Suppressor macrophage treated with lipopolysaccharide for 1 hour (primary cell): Measurements from ENCODE around the gene ADGRB2.
A peak's percentile ranks its signal among the peaks of the same experiment; 100 is the strongest.

Source experiments
- DNase-seq, 3 donors: peaks; one replicate each; pipeline ENCODE4 v3.0.0-alpha.2; 2020 to 2022

ADGRB2 gene

GRCh38 chr1:31699341-31699891, 64.7 kb downstream of the ADGRB2 start:
- no peak for DNase-seq

DNA sequence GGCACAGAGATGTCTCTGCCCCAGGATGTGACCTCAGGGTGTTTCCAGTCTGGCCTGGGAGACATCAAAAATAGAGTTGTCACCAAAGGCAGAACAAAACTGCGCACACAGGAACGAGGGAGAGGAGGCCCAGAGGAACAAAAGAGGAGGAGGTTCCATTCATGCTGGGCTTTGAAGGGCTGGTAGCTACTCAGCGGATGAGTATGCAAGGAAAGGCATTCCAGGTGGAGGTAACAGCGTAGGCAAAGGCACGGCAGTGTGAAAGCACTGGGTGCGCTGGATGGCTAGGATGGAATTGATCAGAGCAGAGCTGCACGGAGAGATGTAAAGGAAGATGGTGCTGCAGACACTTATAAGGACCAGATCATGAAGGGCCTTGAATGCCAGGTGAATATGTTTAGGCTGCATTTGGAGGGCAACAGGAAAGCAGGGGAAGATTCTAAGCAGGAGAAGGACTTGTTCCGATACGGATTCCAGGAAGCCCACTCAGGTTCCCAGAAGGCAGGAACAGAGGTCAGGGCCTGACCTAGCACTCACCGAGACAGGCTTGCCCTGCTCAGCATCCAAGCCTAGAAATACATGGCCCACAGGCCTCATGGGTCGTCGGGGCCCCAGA, 66.7 kb downstream of the ADGRB2 start:
- no peak for DNase-seq

DNA sequence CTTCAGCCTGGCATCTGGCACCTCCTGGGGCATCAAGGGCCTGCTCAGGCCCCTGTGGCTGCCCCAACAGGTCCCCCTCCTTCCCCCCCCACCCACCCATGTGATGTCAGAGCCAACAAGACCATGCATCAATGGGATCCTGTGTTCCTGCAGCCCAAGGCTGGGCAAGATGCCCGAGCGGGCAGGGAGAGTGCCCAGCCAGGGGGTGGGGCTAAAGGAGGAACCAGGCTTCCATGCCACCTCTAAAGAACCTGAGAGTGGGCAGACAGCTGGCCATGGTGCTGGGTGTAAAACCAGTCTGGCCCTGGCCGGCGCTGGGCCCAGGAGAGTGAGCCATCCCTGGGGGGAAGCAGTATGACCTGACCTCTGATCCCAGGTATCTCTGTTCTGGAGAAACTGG, 67.9 kb downstream of the ADGRB2 start:
- DNase-seq, result no peak

- DNase-seq, result no peak
Measured at GRCh38 chr1:31695327-31695726, 68.8 kb downstream of the ADGRB2 start.

DNA sequence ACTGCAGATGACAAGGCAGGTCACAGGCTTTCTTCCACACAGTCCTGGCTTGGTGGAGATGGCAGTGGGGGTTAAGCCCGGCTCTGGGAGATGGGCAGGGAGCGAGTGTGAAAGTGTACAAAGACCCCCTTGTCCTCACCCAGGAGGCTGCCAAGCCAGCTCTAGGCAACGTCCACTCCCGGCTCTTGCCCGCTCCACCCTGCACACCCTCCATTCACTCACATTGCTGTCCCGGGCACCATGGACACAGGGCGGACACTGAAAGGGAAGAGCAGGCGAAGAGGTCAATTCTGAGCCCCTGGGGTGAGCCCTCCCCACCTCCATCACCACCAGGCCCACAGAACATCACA, 69.2 kb downstream of the ADGRB2 start:
- no peak for DNase-seq

DNA sequence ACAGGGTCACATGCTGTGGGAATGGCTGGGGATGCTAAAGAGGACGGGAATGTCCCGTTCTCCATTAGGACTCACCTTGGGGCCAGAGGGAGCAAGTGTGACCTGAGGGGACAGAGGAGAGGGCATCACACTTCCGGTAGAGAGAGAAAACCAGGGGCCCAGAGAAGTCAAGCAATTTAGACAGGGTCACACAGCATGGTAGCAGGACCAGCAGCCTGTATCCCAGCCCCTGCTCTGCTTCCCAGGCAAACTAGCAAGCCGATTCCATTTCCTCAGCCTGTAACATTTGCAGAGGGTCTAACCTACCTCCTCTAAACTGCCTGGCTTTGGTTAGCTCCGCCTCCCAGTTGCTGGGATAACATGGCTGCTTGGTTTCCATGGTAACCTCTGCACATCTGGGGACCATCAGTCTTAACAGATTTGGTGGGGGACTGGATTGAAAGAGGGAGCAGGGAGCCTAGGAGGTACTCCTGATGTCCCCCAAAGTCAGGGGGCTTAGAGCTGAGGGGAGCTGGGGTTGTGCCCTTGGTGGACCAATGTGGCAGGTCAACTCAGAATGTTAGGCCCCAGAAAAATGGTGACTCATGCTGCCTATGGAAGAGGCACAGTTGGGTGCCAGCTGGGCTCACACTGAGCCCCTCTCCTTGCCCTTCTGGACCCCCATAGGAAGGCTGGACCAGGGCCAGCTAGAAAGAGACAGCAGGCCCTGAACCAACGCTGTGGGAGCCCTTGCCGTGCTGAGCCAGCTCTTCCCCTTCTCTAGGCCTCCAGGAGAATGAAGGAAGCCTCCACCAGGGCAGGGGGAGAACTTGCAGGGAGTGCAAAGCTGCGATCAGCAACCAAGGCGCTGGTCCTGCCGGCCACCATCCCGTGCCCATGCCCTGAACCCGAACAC, 69.8 kb downstream of the ADGRB2 start:
- DNase-seq, result no peak

DNA sequence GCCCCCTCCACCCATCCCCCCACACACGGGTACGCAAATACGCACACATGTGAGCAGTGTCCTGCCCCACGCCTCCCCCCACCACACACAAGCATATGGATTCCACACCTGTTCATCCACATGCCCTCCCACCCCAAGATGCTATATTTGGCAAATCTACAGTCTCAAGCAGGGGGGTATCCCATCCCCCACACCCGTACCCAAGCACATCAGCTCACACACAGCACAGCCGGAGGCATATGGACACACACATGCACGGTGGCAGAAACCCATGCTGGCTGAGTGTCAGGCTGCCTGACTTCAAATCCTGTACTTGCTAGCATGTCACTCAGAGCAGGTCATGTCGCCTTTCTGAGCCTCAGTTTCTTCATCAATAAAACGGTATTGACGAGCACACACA, 70.9 kb downstream of the ADGRB2 start:
- no peak for DNase-seq

GRCh38 chr1:31691951-31692350, 72.2 kb downstream of the ADGRB2 start:
- no peak for DNase-seq

DNA sequence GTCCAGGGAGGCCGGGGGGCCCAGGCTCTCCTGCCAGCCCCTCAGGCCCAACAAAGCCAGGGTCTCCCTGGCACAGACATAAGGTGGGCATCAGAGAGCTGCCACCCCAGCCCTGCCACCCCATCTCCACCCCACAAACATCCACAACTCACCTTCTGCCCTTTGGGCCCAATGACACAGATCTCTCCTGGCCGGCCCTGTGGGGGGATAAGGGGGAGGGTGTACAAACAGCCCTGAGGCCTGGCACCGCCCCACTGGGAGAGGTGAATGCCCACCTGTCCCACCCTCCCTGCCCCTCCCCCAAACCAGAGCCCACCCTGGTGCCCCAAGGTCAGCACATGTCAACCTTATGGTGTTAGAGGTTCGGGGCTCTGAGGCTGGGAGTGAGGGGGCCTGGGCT, 72.7 kb downstream of the ADGRB2 start:
- DNase-seq, result no peak

DNA sequence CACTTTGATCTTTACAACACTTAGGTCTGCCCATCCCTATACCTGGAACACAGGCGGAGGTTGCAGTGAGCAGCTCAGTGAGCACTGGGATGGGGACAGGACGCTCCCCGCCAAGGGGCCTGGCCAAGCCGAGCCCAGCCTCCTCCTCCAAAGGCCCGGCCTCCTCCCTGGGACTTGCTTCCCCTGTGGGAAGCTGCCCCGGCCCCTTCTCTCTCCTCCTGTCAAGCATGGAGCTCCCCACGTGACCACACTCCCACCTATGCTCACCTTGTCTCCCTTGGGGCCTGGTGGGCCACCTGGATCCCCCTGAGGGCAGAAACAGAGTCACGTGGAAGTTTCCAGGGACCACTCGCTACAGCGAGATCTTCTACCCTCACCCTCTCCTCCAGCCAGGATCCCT, 73.2 kb downstream of the ADGRB2 start:
- no peak for DNase-seq

- peak; percentile 74 to 80 (median 76) for DNase-seq
Measured at GRCh38 chr1:31689854-31690253, 74.3 kb downstream of the ADGRB2 start.

- DNase-seq, result no peak
Measured at GRCh38 chr1:31689379-31689778, 74.8 kb downstream of the ADGRB2 start.

- no peak for DNase-seq
Measured at GRCh38 chr1:31688233-31688918, 75.8 kb downstream of the ADGRB2 start.

GRCh38 chr1:31687601-31688000, 76.5 kb downstream of the ADGRB2 start:
- DNase-seq, result no peak

DNA sequence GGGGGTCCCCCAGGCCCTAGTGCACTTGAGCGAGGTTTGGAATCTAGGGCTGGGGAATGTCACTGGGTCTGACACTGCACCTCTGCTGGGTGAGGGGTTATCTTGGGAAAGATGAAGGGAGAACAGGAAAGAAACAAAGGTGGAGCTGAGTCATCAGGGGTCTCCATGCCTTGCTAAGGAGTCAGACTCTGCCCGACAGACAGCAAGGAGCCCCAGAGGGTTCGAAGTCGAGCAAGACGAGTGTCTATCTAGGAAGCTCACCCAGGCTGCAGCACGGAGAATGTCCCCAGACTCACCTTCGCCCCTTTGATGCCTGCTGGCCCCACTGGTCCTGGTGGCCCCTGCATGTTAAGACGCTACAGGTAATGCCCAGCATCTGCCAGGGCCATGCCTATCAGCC, 78.3 kb downstream of the ADGRB2 start:
- no peak for DNase-seq

DNA sequence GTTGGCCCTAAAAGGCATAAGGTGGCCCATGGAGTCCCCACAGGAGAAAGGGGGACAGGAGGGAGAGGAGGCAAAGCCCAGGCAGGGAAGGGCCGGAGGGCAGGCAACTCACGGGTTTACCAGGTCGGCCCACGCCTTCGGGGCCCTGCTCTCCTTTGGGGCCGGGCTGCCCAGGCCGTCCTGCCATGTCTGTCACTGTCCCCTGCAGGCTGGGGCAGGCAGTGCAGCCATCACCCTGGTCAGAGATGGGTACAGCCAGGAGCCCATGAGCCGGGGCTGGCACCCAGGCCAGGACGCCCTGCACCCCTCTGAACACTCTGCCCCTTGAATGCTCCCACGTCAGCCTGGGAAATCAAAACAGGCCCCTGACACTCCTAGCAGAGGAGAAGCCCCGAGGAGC, 80.1 kb downstream of the ADGRB2 start:
- peak; percentile 47 to 66 (median 53) for DNase-seq

GRCh38 chr1:31681415-31681814, 82.7 kb downstream of the ADGRB2 start:
- DNase-seq, result no peak

DNA sequence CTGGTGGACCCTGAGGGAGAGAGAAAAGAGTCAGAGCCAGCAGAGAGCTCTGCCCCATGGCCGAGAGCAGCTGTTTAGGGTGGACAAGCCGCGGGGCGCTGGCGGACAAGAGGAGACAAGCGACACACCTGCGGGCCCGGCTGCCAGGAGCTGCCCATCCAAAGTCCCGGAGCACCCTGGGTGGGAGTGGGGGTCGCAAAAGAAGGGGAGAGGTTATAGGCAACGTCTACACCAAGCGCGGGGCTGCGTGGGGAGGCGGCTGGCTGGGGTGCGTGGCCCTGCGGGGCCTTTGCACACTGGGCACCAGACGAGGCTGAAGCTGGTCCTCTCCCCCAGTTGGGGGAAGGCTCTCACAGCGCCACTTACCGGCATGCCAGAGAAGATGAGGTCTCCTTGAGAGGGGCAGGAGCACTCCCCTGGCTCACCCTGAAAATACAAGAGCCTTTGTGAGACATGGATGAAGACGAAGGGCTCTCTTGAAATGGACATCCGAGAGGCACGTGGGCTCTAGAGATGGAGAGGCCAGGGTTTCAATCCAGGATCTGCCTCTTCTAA, 84.4 kb downstream of the ADGRB2 start:
- DNase-seq, result no peak

GRCh38 chr1:31679091-31679490, 85.0 kb downstream of the ADGRB2 start:
- DNase-seq, result no peak

- DNase-seq, result no peak
Measured at GRCh38 chr1:31678681-31679080, 85.5 kb downstream of the ADGRB2 start.

- no peak for DNase-seq
Measured at GRCh38 chr1:31677949-31678348, 86.2 kb downstream of the ADGRB2 start.

GRCh38 chr1:31677401-31677800, 86.7 kb downstream of the ADGRB2 start:
- DNase-seq, result no peak
